RWPE1 (cell line): ENCODE data around the gene UBALD2.

Experiments
- CTCF ChIA-PET: fragments of 350-600 bp; sonication (Branson Sonifier 250); formaldehyde crosslinking; extraction: SDS; loops from one replicate; lab custom pipeline; 2021; lab: Yijun Ruan, JAX
- POLR2A ChIA-PET: fragments of 400-600 bp; formaldehyde crosslinking; extraction: SDS; loops from one replicate; lab custom pipeline; 2020; ENCODE audit warnings: antibody characterized with exemption; ENCODE audit not compliant: low non-redundant PET; lab: Yijun Ruan, JAX
- DNase-seq: peaks from one replicate; pipeline ENCODE4 v3.0.0; 2012; ENCODE audit warnings: low spot score
- H3K27ac ChIP-seq: fragments of 450-650 bp; 2 replicates; pipeline ENCODE4 v1.5.1; 2017
- TF ChIP-seq, protein P1 (sequence below): fragments of 450-650 bp; conservative IDR thresholded peaks from 2 replicates; pipeline ENCODE4 v1.5.1; 2017; ENCODE audit warnings: low read depth, mild to moderate bottlenecking

UBALD2 gene

GRCh38 chr17:76268991-76269981 is 4.1 kb downstream of the UBALD2 start:
- ChIA-PET CTCF (interaction anchor here (1.3 to 1.4 kb wide), 2 partner anchors 10 kb away, joined by 8 to 12 read pairs; no protein-coding TSS in a partner anchor), POLR2A (no interaction called here)
- DNase-seq, result no peak
- H3K27ac ChIP-seq, result peak overlapping the region; percentile 93
- TF ChIP-seq, protein P1, sequence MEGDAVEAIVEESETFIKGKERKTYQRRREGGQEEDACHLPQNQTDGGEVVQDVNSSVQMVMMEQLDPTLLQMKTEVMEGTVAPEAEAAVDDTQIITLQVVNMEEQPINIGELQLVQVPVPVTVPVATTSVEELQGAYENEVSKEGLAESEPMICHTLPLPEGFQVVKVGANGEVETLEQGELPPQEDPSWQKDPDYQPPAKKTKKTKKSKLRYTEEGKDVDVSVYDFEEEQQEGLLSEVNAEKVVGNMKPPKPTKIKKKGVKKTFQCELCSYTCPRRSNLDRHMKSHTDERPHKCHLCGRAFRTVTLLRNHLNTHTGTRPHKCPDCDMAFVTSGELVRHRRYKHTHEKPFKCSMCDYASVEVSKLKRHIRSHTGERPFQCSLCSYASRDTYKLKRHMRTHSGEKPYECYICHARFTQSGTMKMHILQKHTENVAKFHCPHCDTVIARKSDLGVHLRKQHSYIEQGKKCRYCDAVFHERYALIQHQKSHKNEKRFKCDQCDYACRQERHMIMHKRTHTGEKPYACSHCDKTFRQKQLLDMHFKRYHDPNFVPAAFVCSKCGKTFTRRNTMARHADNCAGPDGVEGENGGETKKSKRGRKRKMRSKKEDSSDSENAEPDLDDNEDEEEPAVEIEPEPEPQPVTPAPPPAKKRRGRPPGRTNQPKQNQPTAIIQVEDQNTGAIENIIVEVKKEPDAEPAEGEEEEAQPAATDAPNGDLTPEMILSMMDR, result no peak

DNA sequence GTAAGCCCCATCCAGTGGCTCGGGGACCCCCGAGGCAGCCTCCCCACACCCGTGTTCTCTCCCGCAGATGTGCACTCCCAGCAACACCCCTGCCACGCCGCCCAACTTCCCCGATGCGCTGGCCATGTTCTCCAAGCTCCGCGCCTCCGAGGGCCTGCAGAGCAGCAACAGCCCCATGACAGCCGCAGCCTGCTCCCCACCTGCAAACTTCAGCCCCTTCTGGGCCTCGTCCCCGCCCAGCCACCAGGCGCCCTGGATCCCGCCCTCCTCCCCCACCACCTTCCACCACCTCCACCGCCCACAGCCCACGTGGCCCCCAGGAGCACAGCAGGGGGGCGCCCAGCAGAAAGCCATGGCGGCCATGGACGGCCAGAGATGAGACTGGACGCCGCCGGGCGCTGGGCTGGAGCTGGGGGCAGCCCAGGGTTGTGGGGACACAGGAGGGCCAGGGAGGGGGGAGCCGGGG is 5.0 kb downstream of the UBALD2 start:
- TF ChIP-seq, protein P1, result no peak
- POLR2A ChIA-PET, result interaction anchor here (0.9 kb wide), 1 partner anchor 86 kb away, joined by 4 read pairs; no protein-coding TSS in a partner anchor
- H3K27ac ChIP-seq, result peak overlapping the region; percentile 93
- CTCF ChIA-PET, result interaction anchor here (1.4 kb wide), 1 partner anchor 9 kb away, joined by 8 read pairs; no protein-coding TSS in a partner anchor
- DNase-seq, result no peak

GRCh38 chr17:76270770-76271668 is 5.9 kb downstream of the UBALD2 start:
- ChIA-PET POLR2A (interaction anchor here (0.9 kb wide), 1 partner anchor 86 kb away, joined by 4 read pairs; no protein-coding TSS in a partner anchor), CTCF (interaction anchor here (0.5 to 1.4 kb wide), 5 partner anchors 8 to 134 kb away, joined by 3 to 8 read pairs (median 4); no protein-coding TSS in a partner anchor)
- H3K27ac ChIP-seq, result peak overlapping the region; percentile 93
- TF ChIP-seq, protein P1, result no peak
- DNase-seq, result no peak

GRCh38 chr17:76271669-76272540 is 6.8 kb downstream of the UBALD2 start:
- POLR2A ChIA-PET, result no interaction called here
- H3K27ac ChIP-seq, result peak overlapping the region; percentile 93
- no peak for DNase-seq
- TF ChIP-seq, protein P1, result no peak
- CTCF ChIA-PET, result interaction anchor here (0.6 to 1.1 kb wide), 4 partner anchors 8 to 179 kb away, joined by 3 to 6 read pairs (median 4); no protein-coding TSS in a partner anchor

DNA sequence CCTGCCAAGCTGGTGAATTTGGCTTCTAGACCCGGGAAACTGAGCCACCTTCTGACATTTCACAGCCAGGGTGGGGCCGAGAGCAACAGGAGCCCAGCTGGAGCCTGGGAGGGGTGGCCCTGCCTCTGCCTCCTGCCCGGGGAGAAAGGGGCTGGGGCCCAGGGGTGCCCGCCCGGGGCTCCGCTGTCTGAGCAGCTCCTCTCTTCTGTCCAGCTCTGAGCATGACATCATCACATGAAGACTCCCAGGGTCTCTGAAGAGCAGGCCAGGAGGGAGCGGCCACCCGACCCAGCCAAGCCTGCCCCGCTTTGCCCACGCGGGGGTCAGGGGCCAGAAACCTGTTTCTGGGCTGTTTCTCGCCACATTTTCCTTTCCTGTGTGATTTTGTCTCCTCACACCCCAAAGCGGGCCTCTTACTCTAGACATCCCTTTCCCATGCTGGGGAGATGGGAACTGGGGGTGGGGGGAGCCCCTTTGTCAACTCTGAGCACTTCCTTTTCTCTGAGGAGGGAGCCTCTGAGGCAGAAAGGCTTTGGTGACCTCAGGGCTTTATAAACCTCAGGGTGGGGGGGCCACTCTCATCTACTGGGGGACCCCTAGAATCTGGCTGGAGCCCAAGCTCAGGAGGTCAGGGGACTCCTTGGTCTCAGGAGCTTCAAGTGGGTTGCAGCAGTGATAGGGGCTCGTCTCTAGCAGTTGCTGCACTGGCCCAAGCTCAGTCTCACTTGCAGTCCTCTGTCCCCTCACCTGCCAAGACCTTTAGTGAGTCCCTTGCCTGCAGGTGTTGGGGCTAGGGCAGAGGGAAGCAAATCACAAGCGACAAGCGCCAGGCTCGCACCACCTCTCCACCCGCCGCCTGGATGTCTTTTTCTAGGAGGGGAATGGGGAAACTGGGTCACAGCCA is 7.6 kb downstream of the UBALD2 start:
- no peak for DNase-seq
- TF ChIP-seq, protein P1, result no peak
- ChIA-PET CTCF (interaction anchor here (1.0 kb wide), 1 partner anchor 151 kb away, joined by 3 read pairs; no protein-coding TSS in a partner anchor), POLR2A (no interaction called here)
- peak overlapping the region; percentile 93 for H3K27ac ChIP-seq
